H1 (cell line): Measurements from ENCODE around the gene SPON2. TPM values are rescaled to one million over a fixed set of nuclear protein-coding genes. Genes with fewer than 3 reads are reported as not detected.

Source experiments
- CTCF ChIA-PET: fragments of 300-600 bp; sonication (Branson Sonifier 250); formaldehyde crosslinking; loops from one replicate; lab custom pipeline; 2021; ENCODE audit not compliant: partially characterized antibody; lab: Charles Lee
- POLR2A ChIA-PET: fragments of 300-600 bp; sonication (Branson Sonifier 250); formaldehyde crosslinking; loops from one replicate; lab custom pipeline; 2021; ENCODE audit warnings: inconsistent platforms; ENCODE audit not compliant: partially characterized antibody; lab: Charles Lee
- DNase-seq, 2 experiments: peaks; one replicate each; pipeline versions ENCODE4 v3.0.0 to v3.0.0-alpha.2; 2010 to 2022; ENCODE audit warnings: low spot score in 2 of 2, low read depth in 1 of 2, mixed read lengths in 1 of 2
- FAIRE-seq: peaks from 2 replicates; lab custom pipeline; 2011; peaks lifted over from hg19 to GRCh38; lab: Jason Lieb, UNC
- H2AFZ ChIP-seq: 2 replicates; pipeline ENCODE4 v1.8.1; 2012; ENCODE audit warnings: low read length, inconsistent platforms
- H2AK5ac ChIP-seq: 2 replicates; pipeline ENCODE4 v1.6.1; 2013; ENCODE audit warnings: low read depth, low read length
- H2BK120ac ChIP-seq: replicated peaks from 2 replicates; pipeline ENCODE3; 2013; ENCODE audit warnings: low read depth, low read length, inconsistent platforms
- H2BK12ac ChIP-seq: 2 replicates; pipeline ENCODE4 v1.6.1; 2013; ENCODE audit warnings: low read depth, low read length
- H2BK15ac ChIP-seq: 2 replicates; pipeline ENCODE4 v1.6.1; 2013; ENCODE audit warnings: low read length
- H2BK20ac ChIP-seq: 2 replicates; pipeline ENCODE4 v1.6.1; 2013; ENCODE audit warnings: low read length
- H2BK5ac ChIP-seq: 2 replicates; pipeline ENCODE4 v1.6.1; 2013; ENCODE audit warnings: low read depth, low read length
- H3K14ac ChIP-seq: 2 replicates; pipeline ENCODE4 v1.6.1; 2013; ENCODE audit warnings: inconsistent platforms; ENCODE audit not compliant: insufficient read length
- H3K18ac ChIP-seq: 2 replicates; pipeline ENCODE4 v1.6.1; 2013; ENCODE audit warnings: low read length; ENCODE audit errors: extremely low read depth
- H3K23ac ChIP-seq: 2 replicates; pipeline ENCODE4 v1.6.1; 2013; ENCODE audit warnings: inconsistent platforms; ENCODE audit not compliant: insufficient read length
- H3K23me2 ChIP-seq: 2 replicates; pipeline ENCODE4 v1.6.1; 2013; ENCODE audit warnings: low read depth, low read length
- H3K27ac ChIP-seq: 2 replicates; pipeline ENCODE4 v1.6.1; 2011; ENCODE audit warnings: low read depth, low read length, inconsistent platforms
- H3K27me3 ChIP-seq, 4 experiments: replicated peaks in 1 of 4; 1 replicate in 1 of 4; 2 replicates in 3 of 4; pipeline versions ENCODE4 v1.6.1 to v1.8.1; 2011 to 2013; ENCODE audit warnings: low read length in 3 of 4, mild to moderate bottlenecking in 3 of 4, inconsistent platforms in 2 of 4, mixed read lengths in 2 of 4, moderate library complexity in 1 of 4; ENCODE audit not compliant: control insufficient read depth in 3 of 4, insufficient read depth in 3 of 4; ENCODE audit errors: extremely low read depth in 1 of 4
- H3K36me3 ChIP-seq, 4 experiments: 2 replicates each; pipeline versions ENCODE4 v1.6.1 to v1.8.1; 2011 to 2013; ENCODE audit warnings: mild to moderate bottlenecking in 4 of 4, low read length in 3 of 4, moderate library complexity in 2 of 4, control low read depth in 1 of 4, inconsistent platforms in 1 of 4; ENCODE audit not compliant: insufficient read depth in 4 of 4, control insufficient read depth in 2 of 4
- H3K4ac ChIP-seq: replicated peaks from 2 replicates; pipeline ENCODE3; 2013; ENCODE audit warnings: low read length, low read depth, mixed read lengths, inconsistent platforms; ENCODE audit not compliant: insufficient read length
- H3K4me1 ChIP-seq, 4 experiments: replicated peaks in 1 of 4; 1 replicate in 1 of 4; 2 replicates in 3 of 4; pipeline versions ENCODE4 v1.6.1 to v1.8.1; 2011 to 2013; ENCODE audit warnings: low read length in 3 of 4, inconsistent platforms in 2 of 4, mixed read lengths in 1 of 4; ENCODE audit not compliant: insufficient read depth in 4 of 4, control insufficient read depth in 3 of 4
- H3K4me2 ChIP-seq, 2 experiments: 2 replicates each; pipeline versions ENCODE4 v1.6.1 to v1.8.1; 2011 to 2013; ENCODE audit warnings: low read depth in 2 of 2, low read length in 2 of 2, control low read depth in 1 of 2, inconsistent platforms in 1 of 2, mild to moderate bottlenecking in 1 of 2; ENCODE audit not compliant: insufficient read depth in 1 of 2
- H3K4me3 ChIP-seq, 4 experiments: fragments of 200-600, 300-600 bp in 1 of 4; sonication (generic), shearing (Covaris generic), sonication (Bioruptor Twin) in 1 of 4; 2 replicates each; pipeline versions ENCODE4 v1.5.1 to v1.8.1; 2011 to 2016; ENCODE audit warnings: low read length in 4 of 4, low read depth in 3 of 4, control low read depth in 2 of 4, inconsistent platforms in 2 of 4, mild to moderate bottlenecking in 2 of 4, mixed read lengths in 1 of 4, moderate library complexity in 1 of 4; ENCODE audit not compliant: insufficient read depth in 2 of 4; ENCODE audit errors: extremely low read depth in 1 of 4
- H3K56ac ChIP-seq: replicated peaks from 2 replicates; pipeline ENCODE3; 2013; ENCODE audit warnings: low read depth, mild to moderate bottlenecking, mixed read lengths, low read length, inconsistent platforms; ENCODE audit not compliant: insufficient read length
- H3K79me1 ChIP-seq: 2 replicates; pipeline ENCODE4 v1.6.1; 2013; ENCODE audit warnings: low read depth, low read length, control low read depth
- H3K79me2 ChIP-seq, 2 experiments: 2 replicates each; pipeline versions ENCODE4 v1.6.1 to v1.8.1; 2012 to 2013; ENCODE audit warnings: low read length in 2 of 2, mild to moderate bottlenecking in 2 of 2, inconsistent platforms in 1 of 2; ENCODE audit not compliant: insufficient read depth in 2 of 2, control insufficient read depth in 1 of 2
- H3K9ac ChIP-seq, 4 experiments: replicated peaks in 1 of 4; 1 replicate in 1 of 4; 2 replicates in 3 of 4; pipeline versions ENCODE4 v1.6.1 to v1.8.1; 2011 to 2013; ENCODE audit warnings: low read depth in 3 of 4, low read length in 3 of 4, control low read depth in 2 of 4, mild to moderate bottlenecking in 2 of 4, moderate library complexity in 2 of 4, inconsistent platforms in 1 of 4; ENCODE audit errors: extremely low read depth in 1 of 4
- H3K9me3 ChIP-seq, 2 experiments: 2 replicates each; pipeline versions ENCODE4 v1.6.1 to v1.8.1; 2012 to 2013; ENCODE audit warnings: mild to moderate bottlenecking in 2 of 2, moderate library complexity in 2 of 2, control low read depth in 1 of 2, inconsistent platforms in 1 of 2, low read depth in 1 of 2, low read length in 1 of 2, mixed read lengths in 1 of 2; ENCODE audit not compliant: insufficient read depth in 2 of 2
- H4K20me1 ChIP-seq, 2 experiments: replicated peaks in 1 of 2; 2 replicates each; pipeline versions ENCODE3 to v1.8.1; 2011 to 2013; ENCODE audit warnings: inconsistent platforms in 2 of 2, low read length in 2 of 2, mild to moderate bottlenecking in 1 of 2; ENCODE audit not compliant: insufficient read depth in 2 of 2, control insufficient read depth in 1 of 2
- H4K5ac ChIP-seq: 2 replicates; pipeline ENCODE4 v1.6.1; 2013; ENCODE audit warnings: low read length, low read depth, mixed read lengths, inconsistent platforms; ENCODE audit not compliant: insufficient read length
- H4K8ac ChIP-seq: 2 replicates; pipeline ENCODE4 v1.8.0; 2013; ENCODE audit warnings: mild to moderate bottlenecking, moderate library complexity, low read length, inconsistent platforms; ENCODE audit not compliant: insufficient read depth; ENCODE audit errors: extremely low read depth
- H4K91ac ChIP-seq: replicated peaks from 2 replicates; pipeline ENCODE3; 2013; ENCODE audit warnings: low read length, mixed read lengths, inconsistent platforms; ENCODE audit not compliant: insufficient read length
- BRCA1 ChIP-seq: IDR thresholded peaks from 2 replicates; pipeline ENCODE4 v1.6.1; 2012; ENCODE audit warnings: low read depth, low read length, improper control_type of control experiment
- CBX5 ChIP-seq: fragments of 300-800, 300-1000 bp; sonication (generic); IDR thresholded peaks from 2 replicates; pipeline ENCODE4 v1.7.1; 2016; ENCODE audit warnings: antibody characterized with exemption, low read length, low read depth
- CBX8 ChIP-seq: fragments of 300-800, 300-1000 bp; sonication (generic); IDR thresholded peaks from 2 replicates; pipeline ENCODE4 v1.7.1; 2016; ENCODE audit warnings: low read depth, low read length, borderline replicate concordance
- EZH2 ChIP-seq: fragments of 200-600 bp; sonication (generic); IDR thresholded peaks from 2 replicates; pipeline ENCODE4 v1.7.1; 2012; ENCODE audit warnings: low read depth, mild to moderate bottlenecking, moderate library complexity, low read length, inconsistent platforms; ENCODE audit not compliant: severe bottlenecking
- PHF8 ChIP-seq: fragments of 200-600 bp; sonication (generic); conservative IDR thresholded peaks from 2 replicates; pipeline ENCODE4 v1.7.1; 2012; ENCODE audit warnings: low read depth, mild to moderate bottlenecking, inconsistent platforms, low read length, moderate library complexity
- POLR2AphosphoS5 ChIP-seq: IDR thresholded peaks from 2 replicates; pipeline ENCODE4 v1.6.1; 2011; ENCODE audit warnings: low read depth, low read length
- RAD21 ChIP-seq, 2 experiments: IDR thresholded peaks in 1 of 2; conservative IDR thresholded peaks in 1 of 2; 2 replicates each; pipeline ENCODE4 v1.6.1; 2011; ENCODE audit warnings: low read depth in 2 of 2, low read length in 2 of 2, improper control_type of control experiment in 1 of 2, inconsistent platforms in 1 of 2, mild to moderate bottlenecking in 1 of 2, moderate library complexity in 1 of 2
- RFX5 ChIP-seq: IDR thresholded peaks from 2 replicates; pipeline ENCODE4 v1.6.1; 2011; ENCODE audit warnings: low read depth, low read length, improper control_type of control experiment, borderline replicate concordance
- TEAD4 ChIP-seq: IDR thresholded peaks from 2 replicates; pipeline ENCODE4 v1.6.1; 2012; ENCODE audit warnings: low read depth, low read length, inconsistent platforms, mixed read lengths
- WGBS, 2 experiments: shearing (Covaris generic) in 1 of 2; methylation state at CpG; one replicate each; pipeline versions ENCODE4 v1.1.6 to v1.1.7; 2013 to 2015; ENCODE audit warnings: low lambda C conversion rate in 2 of 2, mixed read lengths in 2 of 2, inconsistent platforms in 1 of 2, low coverage in 1 of 2, missing lambda C conversion rate in 1 of 2; ENCODE audit not compliant: insufficient replicate concordance in 2 of 2, insufficient coverage in 1 of 2, insufficient read length in 1 of 2; ENCODE audit errors: extremely low coverage in 1 of 2, missing lambda C conversion rate in 1 of 2; 5-methylcytosine and 5-hydroxymethylcytosine counted together
- polyA plus RNA-seq, 7 experiments: library from polyadenylated mRNA; depleted of rRNA in 3 of 7; stranded (reverse) in 5 of 7; unstranded in 2 of 7; fragments of >200 nt in 5 of 7; fragments of 200-250 nt in 2 of 7; gene quantifications; 1 replicate in 5 of 7; 2 replicates in 1 of 7; 4 replicates in 1 of 7; pipeline versions ENCODE4 v1.2.1 to v1.2.3, GENCODE V29; 2011 to 2013; ENCODE audit warnings: missing spikeins in 2 of 7, mixed read lengths in 2 of 7
- total RNA-seq: library from RNA; stranded (reverse); fragmentation: NEBNext Ultra II Directional; extraction: Animal tissue kit (Norgen Biotek cat#: 25700); gene quantifications from 2 replicates; pipeline ENCODE4 v1.2.1, GENCODE V29; 2021
- TF ChIP-seq, protein P1 (sequence below): IDR thresholded peaks from 2 replicates; pipeline ENCODE4 v1.6.1; 2012; ENCODE audit warnings: inconsistent platforms

SPON2 gene
- total and polyA plus RNA-seq, 2 of the 8 experiments (the other 6 are each of a cell fraction or from before 2014, with no cell fraction given), result 2.8 to 3.2 TPM

DNA sequence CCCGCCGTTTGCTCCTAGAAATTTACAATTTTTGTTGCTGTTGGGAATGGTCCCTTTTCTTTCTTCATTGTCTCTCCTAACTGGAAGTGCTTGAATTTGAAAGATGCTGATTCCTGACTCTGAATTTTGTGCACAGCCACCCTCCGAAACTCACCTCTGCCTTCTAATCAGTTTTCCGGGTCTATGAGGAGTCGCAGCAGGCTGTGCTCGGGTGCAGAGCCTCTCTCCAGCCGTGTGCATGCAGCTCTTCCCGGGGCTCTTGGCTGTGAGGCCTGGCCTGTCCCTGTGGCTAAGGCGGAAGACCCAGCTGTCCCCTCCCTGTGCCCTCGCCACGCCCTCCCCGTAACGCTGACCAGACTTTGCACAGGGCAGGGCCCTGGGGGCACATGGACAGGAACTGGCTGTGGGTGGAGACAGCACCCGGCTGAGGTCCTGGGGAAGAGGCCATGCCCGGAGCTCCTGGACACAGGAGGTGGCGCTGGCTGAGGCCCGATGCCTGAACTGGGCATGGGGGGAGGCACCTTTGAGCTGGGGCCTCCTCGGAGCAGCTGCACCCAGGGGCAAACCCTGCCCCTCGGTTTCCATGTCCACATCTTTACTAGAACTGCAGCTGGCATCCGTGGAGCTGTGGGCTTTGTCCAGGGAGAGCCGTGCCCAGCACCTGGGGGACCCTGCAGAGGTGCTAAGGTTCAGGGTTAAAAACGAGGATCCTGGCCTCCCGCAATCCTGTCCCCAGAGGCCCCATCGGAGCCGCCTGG lies 32.6 kb upstream of the SPON2 start:
- DNase-seq, result peak in 1 of 2 experiments; percentile 43
- no peak overlapping the region for H4K5ac ChIP-seq
- no peaks in the 10 kb centered on the region for H3K9me3 ChIP-seq
- H4K20me1 ChIP-seq, result peaks cover 0 to 2% of the 10 kb centered on the region in 2 experiments
- H4K91ac ChIP-seq, result no peak overlapping the region
- H2BK20ac ChIP-seq, result no peak overlapping the region
- no peak overlapping the region for H3K4me3 ChIP-seq
- H3K18ac ChIP-seq, result no peak overlapping the region
- no peak overlapping the region for H2BK15ac ChIP-seq
- no peaks in the 10 kb centered on the region for H3K4me1 ChIP-seq
- no peak for FAIRE-seq
- H3K36me3 ChIP-seq, result no peaks in the 10 kb centered on the region
- no peak overlapping the region for H2BK12ac ChIP-seq
- no peak overlapping the region for H3K4ac ChIP-seq
- TF ChIP-seq CBX5 (no peak), CBX8 (no peak), RFX5 (no peak), RAD21 (IDR thresholded peaks at IDR 0.05 in 1 of 2, conservative IDR thresholded peaks at IDR 0.05 in 1 of 2; ENCODE audit: low read depth in 2 of 2, low read length in 2 of 2) (no peak), BRCA1 (no peak), EZH2 (no peak), PHF8 (no peak), TEAD4 (no peak), POLR2AphosphoS5 (no peak)
- TF ChIP-seq, protein P1, sequence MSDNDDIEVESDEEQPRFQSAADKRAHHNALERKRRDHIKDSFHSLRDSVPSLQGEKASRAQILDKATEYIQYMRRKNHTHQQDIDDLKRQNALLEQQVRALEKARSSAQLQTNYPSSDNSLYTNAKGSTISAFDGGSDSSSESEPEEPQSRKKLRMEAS, result no peak
- H3K14ac ChIP-seq, result no peak overlapping the region
- H2AK5ac ChIP-seq, result no peak overlapping the region
- H3K9ac ChIP-seq, result no peak overlapping the region
- CTCF ChIA-PET, result interaction anchor here (0.7 to 1.4 kb wide), 6 partner anchors 34 to 161 kb away, joined by 3 read pairs; no protein-coding TSS in a partner anchor
- no peak overlapping the region for H3K56ac ChIP-seq
- no peak overlapping the region for H3K27ac ChIP-seq
- H2BK120ac ChIP-seq, result no peak overlapping the region
- no peak overlapping the region for H2BK5ac ChIP-seq
- H3K79me1 ChIP-seq, result no peaks in the 10 kb centered on the region
- 86% methylated on average over 25 of the region's 25 CpGs; no CpG with 5 or more reads in 1 of the 2 experiments for WGBS, 2 experiments
- H3K79me2 ChIP-seq, result no peaks in the 10 kb centered on the region
- H4K8ac ChIP-seq, result no peak overlapping the region
- H3K4me2 ChIP-seq, result no peak overlapping the region
- POLR2A ChIA-PET, result no interaction called here
- H2AFZ ChIP-seq, result no peak overlapping the region
- no peaks in the 10 kb centered on the region for H3K27me3 ChIP-seq
- H3K23me2 ChIP-seq, result no peaks in the 10 kb centered on the region
- no peak overlapping the region for H3K23ac ChIP-seq
